CD1c-positive myeloid dendritic cell (primary cell): Measurements from ENCODE around the gene CCDC9.
"Not testable (repeated sequence)": the region's sequence is repeated elsewhere in the genome, so short reads cannot be mapped to it uniquely, and the experiment has no call there.

Experiments used
- DNase-seq: peaks from one replicate; pipeline ENCODE4 v3.0.0-alpha.2; 2016; ENCODE audit errors: extremely low spot score

The CCDC9 gene

GRCh38 chr19:47232422-47233211, 23.7 kb upstream of the CCDC9 start:
- peak; percentile 50 for DNase-seq

GRCh38 chr19:47236072-47236675, 20.2 kb upstream of the CCDC9 start:
- DNase-seq, result no peak

- DNase-seq, result no peak
Measured at GRCh38 chr19:47239152-47239551, 17.2 kb upstream of the CCDC9 start.

- DNase-seq, result peak; percentile 30
Measured at GRCh38 chr19:47239610-47240296, 16.6 kb upstream of the CCDC9 start.

GRCh38 chr19:47240556-47240955, 15.8 kb upstream of the CCDC9 start:
- DNase-seq, result no peak

- peak; percentile 81 for DNase-seq
Measured at GRCh38 chr19:47240996-47241918, 15.1 kb upstream of the CCDC9 start.

- no peak for DNase-seq
Measured at GRCh38 chr19:47241919-47242577, 14.3 kb upstream of the CCDC9 start.

- DNase-seq, result no peak
Measured at GRCh38 chr19:47243364-47243775, 13.0 kb upstream of the CCDC9 start.

- peak; percentile 98 for DNase-seq
Measured at GRCh38 chr19:47243776-47244547, 12.4 kb upstream of the CCDC9 start.

GRCh38 chr19:47247308-47247990, 8.9 kb upstream of the CCDC9 start:
- DNase-seq, result peak; percentile 89

GRCh38 chr19:47253016-47253415, 3.3 kb upstream of the CCDC9 start:
- not testable (repeated sequence) for DNase-seq

- DNase-seq, result no peak
Measured at GRCh38 chr19:47253467-47253881, 2.9 kb upstream of the CCDC9 start.

GRCh38 chr19:47253970-47254369, 2.4 kb upstream of the CCDC9 start:
- no peak for DNase-seq

GRCh38 chr19:47256693-47257410, 527 bp downstream of the CCDC9 start:
- peak; percentile 100 for DNase-seq

- DNase-seq, result no peak
Measured at GRCh38 chr19:47257411-47258169, 1.3 kb downstream of the CCDC9 start.

- DNase-seq, result no peak
Measured at GRCh38 chr19:47258434-47258833, 2.1 kb downstream of the CCDC9 start.

- no peak for DNase-seq
Measured at GRCh38 chr19:47258895-47259555, 2.7 kb downstream of the CCDC9 start.

GRCh38 chr19:47260476-47260875, 4.2 kb downstream of the CCDC9 start:
- no peak for DNase-seq
